ACHN (cell line): ENCODE data around the gene STX4.
"Not testable (repeated sequence)": the region's sequence is repeated elsewhere in the genome, so short reads cannot be mapped to it uniquely, and the experiment has no call there.

ENCODE experiments used
- DNase-seq: peaks from one replicate; pipeline ENCODE4 v3.0.0-alpha.2; 2015
- in situ Hi-C: cut with HindIII; loops from 2 replicates; pipeline ENCODE4 v1.10.0; 2017; ENCODE audit warnings: low sequenced_read_pairs, low pct_ligation_motif_present, low pct_unique_long_range_greater_than_20kb

The STX4 gene

DNA sequence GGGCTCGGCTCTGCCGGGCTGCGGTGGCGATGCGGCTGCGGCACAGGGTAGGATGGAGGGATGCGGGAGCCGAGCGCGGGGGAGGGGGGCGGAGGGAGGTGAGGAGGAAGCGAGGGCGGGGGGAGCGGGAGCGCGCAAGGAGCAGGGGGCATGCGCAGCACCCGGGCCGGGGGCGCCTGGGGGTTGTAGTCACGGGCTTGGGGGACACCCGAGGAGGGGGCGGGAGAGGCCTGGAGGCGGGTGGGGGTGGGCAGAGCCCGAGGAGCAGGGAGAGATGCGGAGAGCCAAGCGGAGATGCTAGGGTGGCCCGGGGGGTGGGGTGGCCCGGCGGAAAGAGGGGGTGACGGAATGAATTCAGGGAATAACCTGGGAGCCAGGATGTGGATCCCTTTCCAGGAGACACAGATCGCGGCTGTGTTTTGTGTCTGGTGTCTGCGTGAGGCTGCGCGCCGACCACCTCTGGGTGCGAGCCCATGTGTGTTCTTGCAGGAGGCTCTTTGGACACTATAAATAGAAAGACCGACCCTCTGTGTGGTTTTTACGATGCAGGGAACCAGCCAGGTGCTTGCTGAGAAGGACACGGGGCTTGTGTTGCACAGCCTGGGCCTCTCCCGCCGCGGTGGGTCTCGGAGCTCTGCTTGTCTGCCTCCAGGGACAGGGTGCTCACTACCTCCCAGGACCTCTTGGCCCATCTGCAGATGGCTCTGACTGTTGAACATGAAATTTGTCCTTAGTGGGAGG is 22.6 kb upstream of the STX4 start, which contains the start of gene STX1B:
Gene STX1B, minus strand, starts transcription at position 54 of the 741 bp plus-strand sequence. CDS start 242 bp downstream, outside the sequence.
- in situ Hi-C loops, result no loop called here
- DNase-seq, result peak; percentile 34

DNA sequence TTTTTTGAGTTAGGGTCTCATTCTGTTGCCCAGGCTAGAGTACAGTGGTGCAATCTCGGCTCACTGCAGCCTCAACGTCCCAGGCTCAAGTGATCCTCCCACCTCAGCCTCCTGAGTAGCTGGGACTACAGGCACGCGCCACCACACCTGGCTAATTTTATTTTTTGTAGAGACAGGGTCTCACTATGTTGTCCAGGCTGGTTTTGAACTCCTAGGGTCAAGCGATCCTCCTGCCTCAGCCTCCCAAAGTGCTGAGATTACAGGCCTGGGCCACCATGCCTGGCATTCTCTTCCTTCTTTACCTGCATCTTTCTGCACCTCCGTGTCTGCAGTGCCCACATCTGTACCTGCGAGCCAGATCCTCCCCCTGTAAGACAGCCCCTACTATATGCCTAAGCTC is 21.5 kb upstream of the STX4 start:
- in situ Hi-C loops, DNase-seq: not testable (repeated sequence)

- in situ Hi-C loops, DNase-seq: not testable (repeated sequence)
These were observed 20.1 kb upstream of the STX4 start for GRCh38 chr16:31013292-31013691.

- peak; percentile 45 for DNase-seq
- in situ Hi-C loops, result no loop called here
These were observed 17.3 kb upstream of the STX4 start for GRCh38 chr16:31016018-31016417.

DNA sequence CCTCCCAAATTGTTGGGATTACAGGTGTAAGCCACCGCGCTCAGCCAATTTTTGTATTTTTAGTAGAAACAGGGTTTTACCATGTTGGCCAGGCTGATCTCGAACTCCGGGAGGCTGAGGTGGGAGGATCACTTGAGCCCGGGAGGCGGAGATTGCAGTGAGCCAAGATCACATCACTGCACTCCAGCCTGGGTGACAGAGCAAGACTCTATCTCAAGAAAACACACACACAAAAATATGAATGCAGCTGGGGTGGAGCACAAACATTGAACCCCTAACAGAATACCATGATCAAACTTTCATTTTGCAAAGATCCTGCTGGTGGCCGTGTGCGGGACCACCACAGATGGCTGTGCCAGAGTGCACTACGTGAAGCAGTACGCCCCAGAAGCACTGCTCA is 15.6 kb upstream of the STX4 start:
- in situ Hi-C loops, DNase-seq: not testable (repeated sequence)

DNA sequence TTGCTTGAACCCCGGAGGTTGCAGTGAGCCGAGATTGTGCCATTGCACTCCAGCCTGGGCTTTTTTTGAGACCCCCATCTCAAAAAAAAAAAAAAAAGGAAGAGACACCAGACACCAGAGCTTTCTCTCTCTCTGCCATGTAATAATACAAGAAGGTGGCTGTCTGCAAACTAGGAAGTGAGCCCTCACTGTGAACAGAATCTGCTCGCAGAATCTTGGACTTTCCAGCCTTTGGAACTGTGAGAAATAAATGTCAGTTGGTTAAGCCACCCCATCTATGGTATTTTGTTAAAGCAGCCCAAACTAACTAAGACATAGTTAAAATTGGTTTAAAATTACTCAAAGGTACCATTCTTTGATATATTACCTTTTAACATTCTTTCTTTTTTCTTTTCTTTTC is 12.8 kb upstream of the STX4 start:
- no peak for DNase-seq
- in situ Hi-C loops, result no loop called here

DNA sequence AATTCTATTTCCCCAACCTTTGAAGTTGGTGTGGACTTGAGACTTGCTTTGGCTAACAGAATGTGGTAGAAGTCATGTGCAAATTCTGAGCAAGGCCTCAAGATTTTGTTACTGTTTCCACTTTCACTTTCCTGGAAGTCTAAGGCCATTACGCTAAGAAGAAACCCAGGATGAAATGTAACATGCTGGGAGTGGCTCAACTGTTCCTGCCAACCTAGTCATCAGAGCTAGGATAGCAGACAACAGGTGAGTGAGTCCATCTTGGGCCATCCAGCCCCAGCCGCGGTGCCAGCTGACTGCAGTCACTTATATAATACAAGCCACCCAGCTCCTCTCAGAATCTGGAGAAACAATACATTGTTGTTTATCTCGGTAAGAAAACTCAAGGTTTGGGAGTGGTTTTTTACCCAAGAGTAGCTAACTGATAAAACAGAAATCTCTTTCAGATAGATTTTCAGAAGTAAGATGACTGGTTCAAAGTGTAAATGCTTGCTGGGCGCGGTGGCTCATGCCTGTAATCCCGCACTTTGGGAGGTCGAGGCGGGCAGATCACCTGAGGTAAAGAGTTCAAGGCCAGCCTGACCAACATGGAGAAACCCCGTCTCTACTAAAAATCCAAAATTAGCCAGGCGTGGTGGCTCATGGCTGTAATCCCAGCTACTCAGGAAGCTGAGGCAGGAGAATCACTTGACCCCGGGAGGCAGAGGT is 10.7 kb upstream of the STX4 start:
- DNase-seq, result no peak
- in situ Hi-C loops, result no loop called here

GRCh38 chr16:31023252-31023602 is 10.1 kb upstream of the STX4 start:
- in situ Hi-C loops, result no loop called here
- DNase-seq, result no peak

GRCh38 chr16:31023627-31024226 is 9.6 kb upstream of the STX4 start:
- no peak for DNase-seq
- in situ Hi-C loops, result no loop called here

DNA sequence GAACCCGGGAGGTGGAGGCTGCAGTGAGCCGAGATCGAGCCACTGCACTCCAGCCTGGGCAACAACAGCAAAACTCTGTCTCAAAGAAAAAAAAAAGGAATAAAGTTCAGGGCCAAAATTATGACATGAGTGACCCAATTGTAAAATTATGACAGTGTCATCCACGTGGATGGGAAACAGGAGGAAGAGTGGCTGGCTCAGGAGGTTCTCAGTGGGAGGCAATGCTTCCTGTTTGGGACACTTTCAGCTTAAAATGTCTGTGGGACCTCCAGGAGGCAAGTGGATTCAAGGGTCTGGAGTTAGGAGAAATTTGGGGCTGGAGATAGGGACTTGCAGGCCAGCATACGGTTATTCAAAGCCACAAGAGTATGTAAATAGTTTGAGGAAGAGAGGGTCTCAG is 8.0 kb upstream of the STX4 start:
- in situ Hi-C loops, result no loop called here
- no peak for DNase-seq

GRCh38 chr16:31029272-31029671 is 4.1 kb upstream of the STX4 start:
- in situ Hi-C loops, result no loop called here

DNA sequence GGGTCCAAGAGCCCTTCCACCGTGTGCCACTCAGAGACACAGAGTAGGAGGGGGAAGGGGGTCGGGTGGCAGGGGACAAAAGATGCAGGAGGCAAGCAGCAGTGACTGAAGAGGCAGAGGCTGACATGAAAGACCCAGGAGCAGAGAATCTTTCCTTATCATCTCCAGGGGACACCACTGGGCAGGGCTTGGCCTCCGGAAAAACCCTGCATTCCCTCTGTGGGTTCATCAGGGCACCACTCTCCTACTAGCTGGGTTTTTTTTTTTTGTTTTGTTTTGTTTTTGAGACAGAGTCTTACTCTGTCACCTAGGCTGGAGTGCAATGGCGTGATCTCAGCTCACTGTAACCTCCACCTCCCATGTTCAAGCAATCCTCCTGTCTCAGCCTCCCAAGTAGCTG is 2.1 kb upstream of the STX4 start:
- DNase-seq, result no peak
- in situ Hi-C loops, result no loop called here

More at GRCh38 chr16:31029272-31029671, 4.1 kb upstream of the STX4 start:
- no peak for DNase-seq

DNA sequence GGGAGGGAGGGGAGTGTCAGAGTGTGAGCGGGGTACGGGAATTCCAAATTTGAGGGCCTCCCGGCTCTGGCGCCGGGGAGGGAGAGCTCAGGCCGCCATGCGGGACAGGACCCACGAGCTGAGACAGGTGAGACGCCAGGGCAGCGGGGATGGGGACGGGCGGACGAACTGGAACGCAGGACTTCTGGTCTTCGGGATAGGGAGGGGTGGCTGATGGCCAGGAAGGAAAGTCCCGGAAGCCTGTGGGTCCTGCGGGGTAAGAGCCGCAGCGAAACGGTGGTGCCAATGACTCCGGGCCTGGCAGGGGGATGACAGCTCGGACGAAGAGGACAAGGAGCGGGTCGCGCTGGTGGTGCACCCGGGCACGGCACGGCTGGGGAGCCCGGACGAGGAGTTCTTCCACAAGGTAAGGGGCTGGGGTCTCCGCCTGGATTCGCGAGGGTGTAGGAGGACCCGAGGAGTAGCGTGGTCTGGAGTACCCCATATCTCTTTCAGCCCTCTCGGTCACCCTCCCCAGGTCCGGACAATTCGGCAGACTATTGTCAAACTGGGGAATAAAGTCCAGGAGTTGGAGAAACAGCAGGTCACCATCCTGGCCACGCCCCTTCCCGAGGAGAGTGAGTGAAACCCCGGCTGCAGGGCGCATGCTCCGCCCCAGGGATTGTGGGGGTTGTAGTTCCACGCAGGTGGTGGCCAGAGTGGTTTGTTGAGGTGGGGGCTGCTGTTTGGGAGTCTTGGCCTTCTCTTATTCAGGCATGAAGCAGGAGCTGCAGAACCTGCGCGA is 543 bp downstream of the STX4 start:
- in situ Hi-C loops, result no loop called here
- DNase-seq, result peak; percentile 90

- DNase-seq, result no peak
- in situ Hi-C loops, result no loop called here
These were observed 3.3 kb downstream of the STX4 start for GRCh38 chr16:31036691-31037090.

GRCh38 chr16:31038993-31039392 is 5.6 kb downstream of the STX4 start:
- no peak for DNase-seq
- in situ Hi-C loops, result no loop called here

- no peak for DNase-seq
- in situ Hi-C loops, result no loop called here
These were observed 9.5 kb downstream of the STX4 start for GRCh38 chr16:31042866-31043265.

DNA sequence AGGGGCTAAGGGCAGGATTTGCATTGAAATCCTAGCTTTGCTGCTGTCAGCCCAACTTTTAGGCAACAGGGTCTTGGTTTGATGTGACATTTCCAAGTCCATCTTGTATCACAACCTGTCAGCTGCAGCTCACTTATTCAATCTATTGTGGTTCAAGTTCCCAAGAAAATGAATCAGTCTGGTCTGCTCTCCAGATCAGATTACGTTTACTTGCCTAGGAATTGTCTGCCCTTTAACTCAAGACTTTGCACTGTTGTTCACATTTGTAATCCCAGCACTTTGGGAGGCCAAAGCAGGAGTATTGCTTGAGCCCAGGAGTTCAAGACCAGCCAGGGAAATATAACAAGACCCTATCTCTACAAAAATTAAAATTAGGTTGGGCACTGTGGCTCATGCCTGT is 10.0 kb downstream of the STX4 start:
- in situ Hi-C loops, result no loop called here
- no peak for DNase-seq

GRCh38 chr16:31043898-31044481 is 10.6 kb downstream of the STX4 start:
- no peak for DNase-seq
- in situ Hi-C loops, result no loop called here
